Fibroblast of lung (primary cell): ENCODE results near the gene MYO18A. TPM values are rescaled to one million over a fixed set of nuclear protein-coding genes. Genes with fewer than 3 reads are reported as not detected.
A peak's percentile ranks its signal among the peaks of the same experiment; 100 is the strongest.

Source experiments
- DNase-seq, 2 donors: peaks; one replicate each; pipeline versions ENCODE4 v3.0.0 to v3.0.0-alpha.2; 2010; ENCODE audit warnings: low read depth in 2 of 2
- H2AFZ ChIP-seq: 2 replicates; pipeline ENCODE4 v1.5.1; 2012; ENCODE audit warnings: low read length, control low read depth, inconsistent platforms
- H3K27ac ChIP-seq: 2 replicates; pipeline ENCODE4 v1.5.1; 2011; ENCODE audit warnings: low read length, control low read depth; ENCODE audit not compliant: insufficient read depth
- H3K27me3 ChIP-seq: 2 replicates; pipeline ENCODE4 v1.5.1; 2011; ENCODE audit warnings: mild to moderate bottlenecking, low read length; ENCODE audit not compliant: control insufficient read depth, insufficient read depth
- H3K36me3 ChIP-seq: 2 replicates; pipeline ENCODE4 v1.5.1; 2011; ENCODE audit warnings: low read length; ENCODE audit not compliant: control insufficient read depth, insufficient read depth
- H3K4me1 ChIP-seq: 2 replicates; pipeline ENCODE4 v1.5.1; 2011; ENCODE audit warnings: low read length; ENCODE audit not compliant: control insufficient read depth, insufficient read depth; ENCODE audit errors: extremely low read depth
- H3K4me2 ChIP-seq: 2 replicates; pipeline ENCODE4 v1.5.1; 2011; ENCODE audit warnings: low read length, control low read depth; ENCODE audit not compliant: insufficient read depth; ENCODE audit errors: extremely low read depth
- H3K4me3 ChIP-seq, 4 experiments: fragments of 200-600 bp in 1 of 4; sonication (generic) in 1 of 4; replicated peaks in 1 of 4; 2 replicates each; pipeline ENCODE4 v1.5.1; 2011 to 2016; ENCODE audit warnings: low read length in 4 of 4, low read depth in 3 of 4, mild to moderate bottlenecking in 3 of 4, control low read depth in 2 of 4, inconsistent platforms in 1 of 4, mixed read lengths in 1 of 4; ENCODE audit not compliant: insufficient read depth in 1 of 4; ENCODE audit errors: control extremely low read depth in 1 of 4
- H3K79me2 ChIP-seq: 2 replicates; pipeline ENCODE4 v1.5.1; 2012; ENCODE audit warnings: mild to moderate bottlenecking, low read length, inconsistent platforms; ENCODE audit not compliant: control insufficient read depth, insufficient read depth
- H3K9ac ChIP-seq: 2 replicates; pipeline ENCODE4 v1.5.1; 2011; ENCODE audit warnings: mild to moderate bottlenecking, low read length, control low read depth; ENCODE audit not compliant: insufficient read depth
- H3K9me3 ChIP-seq: 2 replicates; pipeline ENCODE4 v1.5.1; 2012; ENCODE audit warnings: low read depth, low read length; ENCODE audit not compliant: control insufficient read depth, insufficient read depth
- H4K20me1 ChIP-seq: 2 replicates; pipeline ENCODE4 v1.5.1; 2011; ENCODE audit warnings: low read length; ENCODE audit not compliant: control insufficient read depth, insufficient read depth; ENCODE audit errors: extremely low read depth
- EZH2 ChIP-seq: IDR thresholded peaks from 2 replicates; pipeline ENCODE4 v1.5.1; 2012; ENCODE audit warnings: low read length, control low read depth, mild to moderate bottlenecking; ENCODE audit errors: missing control alignments
- polyA plus RNA-seq, 2 donors: library from polyadenylated mRNA; depleted of rRNA in 1 of 2; stranded (reverse) in 1 of 2; unstranded in 1 of 2; fragments of >200 nt; gene quantifications; 2 replicates each; pipeline ENCODE4 v1.2.1, GENCODE V29; 2011 to 2012; ENCODE audit warnings: missing spikeins in 1 of 2
- total RNA-seq: library from RNA; depleted of rRNA; stranded (reverse); fragments of >200 nt; gene quantifications from 2 replicates; pipeline ENCODE4 v1.2.1, GENCODE V29; 2014
- TF ChIP-seq, protein P1 (sequence below), 2 donors: IDR thresholded peaks in 1 of 2; conservative IDR thresholded peaks in 1 of 2; 1 replicate in 1 of 2; 2 replicates in 1 of 2; pipeline ENCODE4 v1.5.1; 2011 to 2012; ENCODE audit warnings: low read length in 2 of 2, control low read depth in 1 of 2, inconsistent platforms in 1 of 2, low read depth in 1 of 2, mild to moderate bottlenecking in 1 of 2

MYO18A gene
- total and polyA plus RNA-seq, 2 donors (not counting 1 experiment from before 2014, with no cell fraction given), result 11.7 to 133 TPM

DNA sequence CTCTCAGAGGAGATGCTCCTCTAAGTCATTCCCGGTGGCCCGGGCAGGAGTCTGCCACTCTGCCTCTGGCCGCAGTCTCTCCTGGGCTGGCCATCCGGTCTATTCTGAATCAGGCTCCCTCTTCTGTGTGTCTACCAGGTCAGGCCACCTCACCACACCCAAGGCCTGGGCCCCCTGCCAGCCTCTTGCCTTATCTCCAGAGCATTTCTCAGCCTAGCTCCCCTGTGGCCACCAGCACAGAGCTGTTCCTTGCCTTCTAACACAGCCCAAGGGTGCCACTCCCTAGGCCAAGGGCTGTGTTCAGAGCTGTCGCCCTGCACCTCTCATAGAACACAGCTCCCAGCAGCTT is 55.3 kb downstream of the MYO18A start:
- Histone ChIP-seq H4K20me1 (no peaks in the 10 kb centered on the region), H3K27ac (no peak overlapping the region), H3K27me3 (no peaks in the 10 kb centered on the region), H3K79me2 (no peaks in the 10 kb centered on the region), H3K4me1 (no peaks in the 10 kb centered on the region), H3K4me3 (no peak overlapping the region), H3K36me3 (peaks cover 12% of the 10 kb centered on the region), H3K9ac (no peak overlapping the region), H2AFZ (no peak overlapping the region), H3K4me2 (no peak overlapping the region), H3K9me3 (no peaks in the 10 kb centered on the region)
- TF ChIP-seq EZH2, result no peak
- TF ChIP-seq, protein P1, sequence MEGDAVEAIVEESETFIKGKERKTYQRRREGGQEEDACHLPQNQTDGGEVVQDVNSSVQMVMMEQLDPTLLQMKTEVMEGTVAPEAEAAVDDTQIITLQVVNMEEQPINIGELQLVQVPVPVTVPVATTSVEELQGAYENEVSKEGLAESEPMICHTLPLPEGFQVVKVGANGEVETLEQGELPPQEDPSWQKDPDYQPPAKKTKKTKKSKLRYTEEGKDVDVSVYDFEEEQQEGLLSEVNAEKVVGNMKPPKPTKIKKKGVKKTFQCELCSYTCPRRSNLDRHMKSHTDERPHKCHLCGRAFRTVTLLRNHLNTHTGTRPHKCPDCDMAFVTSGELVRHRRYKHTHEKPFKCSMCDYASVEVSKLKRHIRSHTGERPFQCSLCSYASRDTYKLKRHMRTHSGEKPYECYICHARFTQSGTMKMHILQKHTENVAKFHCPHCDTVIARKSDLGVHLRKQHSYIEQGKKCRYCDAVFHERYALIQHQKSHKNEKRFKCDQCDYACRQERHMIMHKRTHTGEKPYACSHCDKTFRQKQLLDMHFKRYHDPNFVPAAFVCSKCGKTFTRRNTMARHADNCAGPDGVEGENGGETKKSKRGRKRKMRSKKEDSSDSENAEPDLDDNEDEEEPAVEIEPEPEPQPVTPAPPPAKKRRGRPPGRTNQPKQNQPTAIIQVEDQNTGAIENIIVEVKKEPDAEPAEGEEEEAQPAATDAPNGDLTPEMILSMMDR (conservative IDR thresholded peaks at IDR 0.05 in 1 of 2, IDR thresholded peaks at IDR 0.05 in 1 of 2; ENCODE audit: low read depth in 1 of 2, low read length in 2 of 2), result no peak
- peak in 1 of 2 donors; percentile 26 for DNase-seq

- Histone ChIP-seq H2AFZ (no peak overlapping the region), H3K4me1 (no peaks in the 10 kb centered on the region), H3K9ac (no peak overlapping the region), H3K27me3 (no peaks in the 10 kb centered on the region), H3K9me3 (no peaks in the 10 kb centered on the region), H3K79me2 (no peaks in the 10 kb centered on the region), H3K36me3 (peaks cover 12% of the 10 kb centered on the region), H4K20me1 (no peaks in the 10 kb centered on the region), H3K4me2 (no peak overlapping the region), H3K4me3 (no peak overlapping the region), H3K27ac (no peak overlapping the region)
- no peak for TF ChIP-seq EZH2
- TF ChIP-seq, protein P1 (conservative IDR thresholded peaks at IDR 0.05 in 1 of 2, IDR thresholded peaks at IDR 0.05 in 1 of 2; ENCODE audit: low read depth in 1 of 2, low read length in 2 of 2), result peak; percentile 74 to 87
- peak; percentile 69 to 84 for DNase-seq
Observed at GRCh38 chr17:29124135-29124924, 55.9 kb downstream of the MYO18A start.

- no peaks in the 10 kb centered on the region for H3K4me1 ChIP-seq
- H4K20me1 ChIP-seq, result no peaks in the 10 kb centered on the region
- H3K27me3 ChIP-seq, result no peaks in the 10 kb centered on the region
- no peak overlapping the region for H3K4me3 ChIP-seq
- H3K9ac ChIP-seq, result no peak overlapping the region
- peaks cover 18% of the 10 kb centered on the region for H3K36me3 ChIP-seq
- H3K4me2 ChIP-seq, result no peak overlapping the region
- H3K9me3 ChIP-seq, result no peaks in the 10 kb centered on the region
- no peak for DNase-seq
- H2AFZ ChIP-seq, result no peak overlapping the region
- no peak overlapping the region for H3K27ac ChIP-seq
- no peaks in the 10 kb centered on the region for H3K79me2 ChIP-seq
- TF ChIP-seq, protein P1 (conservative IDR thresholded peaks at IDR 0.05 in 1 of 2, IDR thresholded peaks at IDR 0.05 in 1 of 2; ENCODE audit: low read depth in 1 of 2, low read length in 2 of 2), result no peak
- TF ChIP-seq EZH2, result no peak
Observed at GRCh38 chr17:29123111-29123510, 57.1 kb downstream of the MYO18A start.
